Ascending aorta (tissue), 2 donors: ENCODE data around the gene USP15. TPM values are rescaled to one million over a fixed set of nuclear protein-coding genes. Genes with fewer than 3 reads are reported as not detected.
A peak's percentile ranks its signal among the peaks of the same experiment; 100 is the strongest.
"Not testable (repeated sequence)": the region's sequence is repeated elsewhere in the genome, so short reads cannot be mapped to it uniquely, and the experiment has no call there.

Experiments
- DNase-seq, 2 donors: peaks; one replicate each; pipeline ENCODE4 v3.0.0-alpha.2; 2019; ENCODE audit warnings: low spot score in 2 of 2
- H3K27ac ChIP-seq, 2 donors: fragments of 200-600 bp; sonication (generic); one replicate each; pipeline ENCODE4 v1.5.1; 2016 to 2017; ENCODE audit warnings: mild to moderate bottlenecking in 1 of 2
- H3K27me3 ChIP-seq: fragments of 200-600 bp; sonication (generic); one replicate; pipeline ENCODE4 v1.5.1; 2017
- H3K36me3 ChIP-seq, 2 donors: fragments of 200-600 bp; sonication (generic); one replicate each; pipeline ENCODE4 v1.5.1; 2016
- H3K4me1 ChIP-seq, 2 donors: fragments of 200-600 bp; sonication (generic); one replicate each; pipeline ENCODE4 v1.5.1; 2016 to 2017; ENCODE audit warnings: mild to moderate bottlenecking in 1 of 2
- H3K4me3 ChIP-seq, 2 donors: fragments of 200-600 bp; sonication (generic); one replicate each; pipeline ENCODE4 v1.5.1; 2016 to 2017; ENCODE audit warnings: mild to moderate bottlenecking in 1 of 2
- H3K9me3 ChIP-seq, 2 donors: fragments of 200-600 bp; sonication (generic); one replicate each; pipeline ENCODE4 v1.5.1; 2016
- intact Hi-C: fragments of 100-400 bp; cut with DNase I; formaldehyde crosslinking; loops from one replicate; pipeline ENCODE4 v1.15.1; 2023
- total RNA-seq: library from RNA; depleted of rRNA; stranded (reverse); fragments of >200 nt; gene quantifications from one replicate; pipeline ENCODE4 v1.1.0, GENCODE V29; 2016
- TF ChIP-seq, protein P1 (sequence below), 3 experiments: fragments of 200-600 bp in 2 of 3; fragments of 450-650 bp in 1 of 3; sonication (generic) in 2 of 3; IDR thresholded peaks; one replicate each; pipeline ENCODE4 v1.5.1; 2016 to 2019; ENCODE audit warnings: antibody characterized with exemption in 3 of 3, mild to moderate bottlenecking in 1 of 3, moderate library complexity in 1 of 3

Gene USP15
- total RNA-seq, 1 donor from 2014 or later, result 48.2 TPM

DNA sequence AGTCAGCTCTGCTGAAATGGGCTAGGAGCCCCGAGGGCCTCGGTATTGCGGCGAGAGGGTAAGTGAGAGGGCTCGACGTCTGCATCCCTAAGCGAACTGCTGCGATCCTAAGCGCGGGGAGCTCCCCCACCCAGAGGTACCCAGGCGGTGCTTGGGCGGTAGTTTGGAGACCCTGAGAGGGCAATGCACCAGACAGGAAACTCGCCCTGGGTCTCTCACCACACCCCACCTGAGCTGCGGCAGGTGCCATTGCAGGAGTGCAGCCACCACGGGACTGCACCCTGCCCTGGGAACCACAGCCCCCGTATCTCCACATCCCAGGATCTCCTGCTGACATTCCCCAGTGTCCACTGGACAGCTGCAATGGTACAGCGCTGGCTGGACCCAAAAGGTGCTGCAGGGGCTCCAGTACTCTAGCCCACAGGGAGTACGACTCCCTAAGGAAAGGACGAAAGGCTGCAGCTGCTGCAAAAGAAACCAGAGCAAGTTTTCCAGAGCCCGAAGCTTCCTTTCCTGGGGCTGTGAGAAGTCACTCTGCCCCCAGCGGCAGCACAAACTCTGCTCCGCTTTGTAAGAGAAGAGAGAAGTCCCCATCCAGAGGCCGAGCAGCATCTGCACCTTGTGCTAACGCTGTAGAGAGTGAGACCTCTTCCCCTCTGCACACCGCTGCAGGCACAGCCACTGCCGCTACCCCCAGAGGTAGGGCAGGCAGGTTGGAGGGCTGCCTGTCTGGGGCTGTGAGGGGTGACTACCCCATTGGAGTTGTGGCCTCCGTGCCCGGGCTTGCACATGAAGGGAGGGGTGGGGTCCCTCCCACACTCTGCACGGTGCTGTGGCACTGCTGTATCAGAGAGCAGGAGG is 175.3 kb downstream of the USP15 start:
- Histone ChIP-seq H3K27ac (no peak overlapping the region), H3K9me3 (no peaks in the 10 kb centered on the region), H3K4me1 (peaks cover 0 to 2% of the 10 kb centered on the region in 2 donors), H3K27me3 (no peaks in the 10 kb centered on the region), H3K36me3 (no peaks in the 10 kb centered on the region), H3K4me3 (peak overlapping the region; percentile 52 to 75)
- intact Hi-C loops, result loop anchor here (5.0 kb wide), 1 partner anchor 632 kb away; no protein-coding TSS in a partner anchor
- peak in 1 of 2 donors; percentile 67 for DNase-seq
- TF ChIP-seq, protein P1, sequence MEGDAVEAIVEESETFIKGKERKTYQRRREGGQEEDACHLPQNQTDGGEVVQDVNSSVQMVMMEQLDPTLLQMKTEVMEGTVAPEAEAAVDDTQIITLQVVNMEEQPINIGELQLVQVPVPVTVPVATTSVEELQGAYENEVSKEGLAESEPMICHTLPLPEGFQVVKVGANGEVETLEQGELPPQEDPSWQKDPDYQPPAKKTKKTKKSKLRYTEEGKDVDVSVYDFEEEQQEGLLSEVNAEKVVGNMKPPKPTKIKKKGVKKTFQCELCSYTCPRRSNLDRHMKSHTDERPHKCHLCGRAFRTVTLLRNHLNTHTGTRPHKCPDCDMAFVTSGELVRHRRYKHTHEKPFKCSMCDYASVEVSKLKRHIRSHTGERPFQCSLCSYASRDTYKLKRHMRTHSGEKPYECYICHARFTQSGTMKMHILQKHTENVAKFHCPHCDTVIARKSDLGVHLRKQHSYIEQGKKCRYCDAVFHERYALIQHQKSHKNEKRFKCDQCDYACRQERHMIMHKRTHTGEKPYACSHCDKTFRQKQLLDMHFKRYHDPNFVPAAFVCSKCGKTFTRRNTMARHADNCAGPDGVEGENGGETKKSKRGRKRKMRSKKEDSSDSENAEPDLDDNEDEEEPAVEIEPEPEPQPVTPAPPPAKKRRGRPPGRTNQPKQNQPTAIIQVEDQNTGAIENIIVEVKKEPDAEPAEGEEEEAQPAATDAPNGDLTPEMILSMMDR (IDR thresholded peaks at IDR 0.05), result peak; percentile 29 to 68 (median 42)

DNA sequence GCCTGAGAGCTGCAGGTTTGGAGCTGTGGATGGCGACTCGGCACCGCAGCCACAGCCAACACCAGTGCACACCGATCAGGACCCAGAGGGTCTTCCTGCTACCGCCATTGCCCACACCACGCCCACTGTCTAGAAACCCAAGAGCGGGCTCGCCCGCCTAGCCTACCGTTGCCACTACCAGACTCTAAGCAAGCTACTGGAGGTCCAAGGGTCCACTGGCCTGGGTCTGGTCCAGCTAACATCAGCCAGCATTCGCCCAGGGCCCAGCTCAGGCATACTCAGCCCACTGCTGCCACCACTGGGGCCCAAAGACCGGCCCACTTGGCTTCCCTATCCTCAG is 175.9 kb downstream of the USP15 start:
- TF ChIP-seq, protein P1 (IDR thresholded peaks at IDR 0.05), result no peak
- Histone ChIP-seq H3K27me3 (no peaks in the 10 kb centered on the region), H3K36me3 (no peaks in the 10 kb centered on the region), H3K4me1 (peaks cover 0 to 2% of the 10 kb centered on the region in 2 donors), H3K9me3 (no peaks in the 10 kb centered on the region), H3K4me3 (peak overlapping the region in 1 of 2 donors; percentile 75), H3K27ac (no peak overlapping the region)
- intact Hi-C loops, result loop anchor here (5.0 kb wide), 1 partner anchor 631 kb away; no protein-coding TSS in a partner anchor
- no peak for DNase-seq

DNA sequence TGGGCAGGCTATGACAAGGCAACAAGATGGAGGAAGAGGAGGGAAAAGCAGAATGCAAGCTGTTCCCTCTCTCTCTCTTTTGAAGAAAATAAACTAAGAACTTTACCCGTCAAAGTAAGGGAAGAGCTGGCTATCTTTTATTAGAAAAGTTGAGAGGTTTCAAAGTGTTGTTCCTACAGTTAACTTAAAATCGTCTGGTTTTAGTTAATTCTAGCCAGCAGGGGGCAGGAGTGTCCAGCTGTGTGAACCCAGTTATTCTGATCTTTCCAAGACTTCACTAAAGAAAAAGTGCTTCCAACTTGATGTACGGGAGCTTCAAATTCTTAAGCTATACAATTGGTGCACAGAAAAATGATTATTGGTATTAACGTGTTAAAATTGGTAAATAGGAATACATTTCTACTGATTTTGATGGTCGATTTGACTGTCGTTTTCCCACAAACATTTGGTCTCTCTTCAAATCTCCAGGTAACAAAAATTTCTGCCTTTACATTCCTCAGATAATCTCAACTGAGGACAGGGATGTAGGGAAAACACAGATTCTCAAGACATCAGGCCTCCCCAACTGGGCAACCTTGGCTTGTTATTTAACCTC is 178.0 kb downstream of the USP15 start:
- no peaks in the 10 kb centered on the region for H3K36me3 ChIP-seq
- H3K4me3 ChIP-seq, result no peak overlapping the region
- H3K4me1 ChIP-seq, result peaks cover 0 to 2% of the 10 kb centered on the region in 2 donors
- H3K27me3 ChIP-seq, result no peaks in the 10 kb centered on the region
- H3K27ac ChIP-seq, result no peak overlapping the region
- intact Hi-C loops, result loop anchor here (1.0 to 5.0 kb wide), 2 partner anchors 356 to 629 kb away; no protein-coding TSS in a partner anchor
- DNase-seq, result no peak
- TF ChIP-seq, protein P1 (IDR thresholded peaks at IDR 0.05), result peak; percentile 46 to 81 (median 64)
- H3K9me3 ChIP-seq, result no peaks in the 10 kb centered on the region

DNA sequence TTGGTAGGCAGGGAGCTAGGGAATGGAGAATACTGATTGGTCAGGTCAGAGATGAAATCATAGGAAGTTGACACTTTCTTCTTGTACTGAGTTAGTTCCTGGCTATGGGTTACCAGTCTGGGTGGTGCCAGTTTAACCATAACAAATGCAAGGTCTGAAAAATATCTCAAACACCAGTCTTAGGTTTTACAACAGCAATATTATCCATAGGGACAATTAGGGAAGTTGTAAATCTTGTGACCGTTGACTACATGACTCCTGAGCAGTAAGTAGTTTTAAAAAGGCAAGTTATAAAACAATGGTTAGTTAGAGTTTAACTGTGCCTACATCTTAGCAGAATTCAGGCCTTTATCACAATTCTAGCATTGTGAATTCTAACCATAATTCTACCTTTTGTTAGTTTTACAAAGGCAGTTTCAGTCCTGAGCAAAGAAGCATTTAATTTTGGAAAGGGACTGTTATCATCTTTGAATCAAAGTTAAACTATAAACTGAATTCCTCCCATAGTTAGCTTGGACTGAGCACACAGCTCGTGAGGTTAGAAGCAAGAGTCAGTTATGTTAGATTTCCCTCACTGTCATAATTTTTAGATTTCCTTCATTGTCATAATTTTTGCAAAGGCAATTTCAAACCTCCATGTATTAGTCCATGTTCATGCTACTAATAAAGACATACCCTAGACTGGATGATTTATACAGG is 186.7 kb downstream of the USP15 start:
- no peak overlapping the region for H3K27ac ChIP-seq
- no peak overlapping the region for H3K4me3 ChIP-seq
- TF ChIP-seq, protein P1 (IDR thresholded peaks at IDR 0.05), result no peak
- no peak for DNase-seq
- H3K9me3 ChIP-seq, result peaks cover 0 to 13% of the 10 kb centered on the region in 2 donors
- no peaks in the 10 kb centered on the region for H3K4me1 ChIP-seq
- no peaks in the 10 kb centered on the region for H3K27me3 ChIP-seq
- intact Hi-C loops, result no loop called here
- H3K36me3 ChIP-seq, result no peaks in the 10 kb centered on the region

DNA sequence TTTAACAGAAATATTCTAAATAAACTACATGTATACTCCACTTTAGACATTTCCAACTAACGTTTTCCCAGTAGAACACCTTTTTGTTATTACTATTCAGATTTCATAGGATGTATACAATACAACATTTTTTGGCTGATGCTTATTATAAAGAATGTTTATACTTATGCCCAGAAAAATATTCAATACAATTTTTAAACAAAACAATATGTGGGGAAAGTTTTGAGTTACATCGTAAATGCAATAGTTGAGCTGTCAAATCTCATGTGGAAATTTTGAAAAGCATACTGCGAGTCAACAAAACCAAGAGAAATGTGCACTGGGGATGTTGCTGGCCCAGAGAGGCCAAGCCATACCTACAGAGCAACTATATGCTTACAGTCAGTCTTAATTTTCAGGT is 188.2 kb downstream of the USP15 start:
- Histone ChIP-seq H3K36me3 (no peaks in the 10 kb centered on the region), H3K4me1 (no peaks in the 10 kb centered on the region), H3K4me3 (no peak overlapping the region), H3K27ac (no peak overlapping the region), H3K9me3 (peaks cover 0 to 13% of the 10 kb centered on the region in 2 donors), H3K27me3 (no peaks in the 10 kb centered on the region)
- TF ChIP-seq, protein P1 (IDR thresholded peaks at IDR 0.05), result no peak
- intact Hi-C loops, result no loop called here
- DNase-seq, result no peak

DNA sequence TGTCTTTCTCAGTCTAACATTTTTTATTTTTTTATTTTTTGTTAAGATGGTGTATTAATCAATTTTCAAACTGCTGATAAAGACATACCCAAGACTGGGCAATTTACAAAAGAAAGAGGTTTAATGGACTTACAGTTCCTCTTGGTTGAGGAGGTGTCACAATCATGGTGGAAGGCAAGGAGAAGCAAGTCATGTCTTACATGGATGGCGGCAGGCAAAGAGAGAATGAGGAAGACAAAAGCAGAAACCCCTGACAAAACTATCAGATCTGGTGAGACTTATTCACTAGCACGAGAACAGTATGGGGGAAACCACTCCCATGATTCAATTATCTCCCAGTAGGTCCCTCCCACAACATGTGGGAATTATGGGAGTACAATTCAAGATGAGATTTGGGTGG is 195.2 kb downstream of the USP15 start:
- H3K27ac ChIP-seq, H3K9me3 ChIP-seq, H3K4me1 ChIP-seq, intact Hi-C loops, H3K27me3 ChIP-seq, DNase-seq, H3K4me3 ChIP-seq, H3K36me3 ChIP-seq: not testable (repeated sequence)
